MM.1S (cell line): Measurements from ENCODE around the gene ZNF775.

ENCODE experiments used
- DNase-seq: peaks from one replicate; pipeline ENCODE4 v3.0.0-alpha.2; 2015
- H2AFZ ChIP-seq: fragments of 300-600 bp; sonication (generic); 2 replicates; pipeline ENCODE4 v1.6.0; 2016; ENCODE audit warnings: antibody characterized with exemption, low read length
- H3F3A ChIP-seq: fragments of 300-600 bp; sonication (generic); 2 replicates; pipeline ENCODE4 v1.6.1; 2016; ENCODE audit warnings: mild to moderate bottlenecking, antibody characterized with exemption, low read length, moderate library complexity, mixed read lengths; ENCODE audit not compliant: insufficient read depth
- H3K27ac ChIP-seq: fragments of 300-600 bp; sonication (generic); 2 replicates; pipeline ENCODE4 v1.5.1; 2016; ENCODE audit warnings: mild to moderate bottlenecking, low read length
- H3K27me3 ChIP-seq: fragments of 300-600 bp; sonication (generic); replicated peaks from 2 replicates; pipeline ENCODE4 v1.6.0; 2016; ENCODE audit warnings: low read length; ENCODE audit not compliant: insufficient read depth
- H3K36me3 ChIP-seq: fragments of 300-600 bp; sonication (generic); replicated peaks from 2 replicates; pipeline ENCODE4 v1.6.1; 2016; ENCODE audit warnings: mild to moderate bottlenecking, low read length, mixed read lengths; ENCODE audit not compliant: insufficient read depth
- H3K4me1 ChIP-seq: fragments of 300-600 bp; sonication (generic); 2 replicates; pipeline ENCODE4 v1.6.1; 2016; ENCODE audit warnings: low read length, mixed read lengths
- H3K4me2 ChIP-seq: fragments of 300-600 bp; sonication (generic); 2 replicates; pipeline ENCODE4 v1.6.0; 2016; ENCODE audit warnings: low read depth, low read length
- H3K4me3 ChIP-seq: fragments of 300-600 bp; sonication (generic); 2 replicates; pipeline ENCODE4 v1.5.1; 2016; ENCODE audit warnings: low read length, mixed read lengths
- H3K79me2 ChIP-seq: fragments of 300-600 bp; sonication (generic); 2 replicates; pipeline ENCODE4 v1.6.1; 2016; ENCODE audit warnings: mixed run types, low read length, mixed read lengths
- H3K9ac ChIP-seq: fragments of 300-600 bp; sonication (generic); 2 replicates; pipeline ENCODE4 v1.6.1; 2016; ENCODE audit warnings: low read length, mixed read lengths
- H3K9me2 ChIP-seq: fragments of 300-600 bp; sonication (generic); replicated peaks from 2 replicates; pipeline ENCODE4 v1.6.1; 2016; ENCODE audit warnings: mild to moderate bottlenecking, low read length, mixed read lengths; ENCODE audit not compliant: insufficient read depth
- H3K9me3 ChIP-seq: fragments of 300-600 bp; sonication (generic); replicated peaks from 2 replicates; pipeline ENCODE4 v1.6.1; 2016; ENCODE audit warnings: mild to moderate bottlenecking, low read length, mixed read lengths; ENCODE audit not compliant: insufficient read depth
- H4K20me1 ChIP-seq: fragments of 300-600 bp; sonication (generic); 2 replicates; pipeline ENCODE4 v1.6.1; 2016; ENCODE audit warnings: mild to moderate bottlenecking, low read length, moderate library complexity, mixed read lengths; ENCODE audit not compliant: insufficient read depth
- EZH2 ChIP-seq: fragments of 300-600 bp; sonication (generic); optimal IDR thresholded peaks from 2 replicates; pipeline ENCODE3; 2017; ENCODE audit warnings: low read depth, mild to moderate bottlenecking, antibody characterized with exemption, low read length, mixed read lengths
- EZH2phosphoT487 ChIP-seq: fragments of 300-600 bp; sonication (generic); IDR thresholded peaks from 2 replicates; pipeline ENCODE4 v1.6.1; 2018; ENCODE audit warnings: antibody characterized with exemption, low read length
- TF ChIP-seq, protein P1 (sequence below): fragments of 300-600 bp; sonication (generic); IDR thresholded peaks from 2 replicates; pipeline ENCODE4 v1.5.1; 2016; ENCODE audit warnings: antibody characterized with exemption, low read length, mixed read lengths

The ZNF775 gene

GRCh38 chr7:150404172-150404804 lies 25.2 kb downstream of the ZNF775 start:
- peaks cover 32% of the 10 kb centered on the region for H3F3A ChIP-seq
- peaks cover 42% of the 10 kb centered on the region for H3K4me1 ChIP-seq
- peak overlapping the region; percentile 98 for H3K27ac ChIP-seq
- DNase-seq = peak; percentile 57
- H3K4me3 ChIP-seq = peak overlapping the region; percentile 70
- H3K27me3 ChIP-seq = no peaks in the 10 kb centered on the region
- no peaks in the 10 kb centered on the region for H4K20me1 ChIP-seq
- peak overlapping the region; percentile 98 for H3K4me2 ChIP-seq
- no peaks in the 10 kb centered on the region; the same call in 1 of the 2 replicates for H3K36me3 ChIP-seq
- peaks cover 52% of the 10 kb centered on the region for H3K79me2 ChIP-seq
- H3K9me3 ChIP-seq = no peaks in the 10 kb centered on the region
- peak overlapping the region; percentile 92 for H3K9ac ChIP-seq
- TF ChIP-seq, protein P1, sequence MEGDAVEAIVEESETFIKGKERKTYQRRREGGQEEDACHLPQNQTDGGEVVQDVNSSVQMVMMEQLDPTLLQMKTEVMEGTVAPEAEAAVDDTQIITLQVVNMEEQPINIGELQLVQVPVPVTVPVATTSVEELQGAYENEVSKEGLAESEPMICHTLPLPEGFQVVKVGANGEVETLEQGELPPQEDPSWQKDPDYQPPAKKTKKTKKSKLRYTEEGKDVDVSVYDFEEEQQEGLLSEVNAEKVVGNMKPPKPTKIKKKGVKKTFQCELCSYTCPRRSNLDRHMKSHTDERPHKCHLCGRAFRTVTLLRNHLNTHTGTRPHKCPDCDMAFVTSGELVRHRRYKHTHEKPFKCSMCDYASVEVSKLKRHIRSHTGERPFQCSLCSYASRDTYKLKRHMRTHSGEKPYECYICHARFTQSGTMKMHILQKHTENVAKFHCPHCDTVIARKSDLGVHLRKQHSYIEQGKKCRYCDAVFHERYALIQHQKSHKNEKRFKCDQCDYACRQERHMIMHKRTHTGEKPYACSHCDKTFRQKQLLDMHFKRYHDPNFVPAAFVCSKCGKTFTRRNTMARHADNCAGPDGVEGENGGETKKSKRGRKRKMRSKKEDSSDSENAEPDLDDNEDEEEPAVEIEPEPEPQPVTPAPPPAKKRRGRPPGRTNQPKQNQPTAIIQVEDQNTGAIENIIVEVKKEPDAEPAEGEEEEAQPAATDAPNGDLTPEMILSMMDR = no peak
- TF ChIP-seq EZH2phosphoT487 = no peak
- no peak for TF ChIP-seq EZH2
- peak overlapping the region; percentile 75 for H2AFZ ChIP-seq
- H3K9me2 ChIP-seq = no peaks in the 10 kb centered on the region

DNA sequence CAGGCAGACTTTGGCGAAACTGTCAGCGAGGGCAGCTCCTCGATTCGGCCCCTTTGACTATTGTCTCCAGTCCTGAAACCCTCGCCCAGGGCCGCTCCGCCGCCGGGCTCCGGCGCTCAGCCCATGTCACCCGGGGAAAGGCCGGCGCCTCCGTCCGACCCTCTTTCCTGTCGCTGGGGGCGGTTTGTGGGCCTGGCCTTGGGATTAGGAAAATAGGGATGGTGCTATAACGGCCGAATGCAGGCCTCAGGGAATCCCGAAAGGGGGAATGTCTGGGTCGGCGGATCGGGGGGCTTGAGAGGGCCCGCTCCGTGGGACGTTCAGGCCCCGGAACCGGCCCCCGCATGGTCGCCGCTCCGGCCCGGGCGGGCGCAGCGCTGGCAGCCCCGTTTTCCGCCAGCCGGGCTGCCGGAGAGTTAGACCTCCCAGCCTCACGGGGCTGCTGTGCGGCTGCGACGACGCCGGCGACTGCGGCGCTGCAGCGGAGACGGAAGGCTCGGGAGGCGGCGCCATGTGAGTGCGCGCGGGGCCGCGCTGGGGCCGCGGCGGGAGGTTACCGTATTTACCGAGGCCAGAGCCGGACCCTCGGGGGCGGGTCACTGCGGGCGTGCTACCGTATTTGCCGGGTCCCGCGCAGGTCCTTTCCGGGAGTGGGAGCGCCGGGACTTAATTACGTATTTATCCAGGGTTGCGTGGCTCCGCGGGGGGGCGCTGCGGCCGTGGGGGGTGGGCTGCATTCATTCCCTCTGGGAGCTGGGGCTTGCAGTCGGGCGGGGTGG lies 25.9 kb downstream of the ZNF775 start:
- Histone ChIP-seq H3K27ac (peak overlapping the region; percentile 98), H2AFZ (peak overlapping the region; percentile 75), H3K27me3 (no peaks in the 10 kb centered on the region), H3K9me2 (no peaks in the 10 kb centered on the region), H3K9ac (peak overlapping the region; percentile 92), H3K4me1 (peaks cover 42% of the 10 kb centered on the region), H3F3A (peaks cover 32% of the 10 kb centered on the region), H3K4me3 (peak overlapping the region; percentile 70), H3K9me3 (no peaks in the 10 kb centered on the region), H4K20me1 (no peaks in the 10 kb centered on the region), H3K36me3 (peaks cover under 1% of the 10 kb centered on the region), H3K4me2 (peak overlapping the region; percentile 98), H3K79me2 (peaks cover 59% of the 10 kb centered on the region)
- TF ChIP-seq EZH2 (no peak), EZH2phosphoT487 (no peak)
- TF ChIP-seq, protein P1 = peak; percentile 50
- peak; percentile 97 for DNase-seq

DNA sequence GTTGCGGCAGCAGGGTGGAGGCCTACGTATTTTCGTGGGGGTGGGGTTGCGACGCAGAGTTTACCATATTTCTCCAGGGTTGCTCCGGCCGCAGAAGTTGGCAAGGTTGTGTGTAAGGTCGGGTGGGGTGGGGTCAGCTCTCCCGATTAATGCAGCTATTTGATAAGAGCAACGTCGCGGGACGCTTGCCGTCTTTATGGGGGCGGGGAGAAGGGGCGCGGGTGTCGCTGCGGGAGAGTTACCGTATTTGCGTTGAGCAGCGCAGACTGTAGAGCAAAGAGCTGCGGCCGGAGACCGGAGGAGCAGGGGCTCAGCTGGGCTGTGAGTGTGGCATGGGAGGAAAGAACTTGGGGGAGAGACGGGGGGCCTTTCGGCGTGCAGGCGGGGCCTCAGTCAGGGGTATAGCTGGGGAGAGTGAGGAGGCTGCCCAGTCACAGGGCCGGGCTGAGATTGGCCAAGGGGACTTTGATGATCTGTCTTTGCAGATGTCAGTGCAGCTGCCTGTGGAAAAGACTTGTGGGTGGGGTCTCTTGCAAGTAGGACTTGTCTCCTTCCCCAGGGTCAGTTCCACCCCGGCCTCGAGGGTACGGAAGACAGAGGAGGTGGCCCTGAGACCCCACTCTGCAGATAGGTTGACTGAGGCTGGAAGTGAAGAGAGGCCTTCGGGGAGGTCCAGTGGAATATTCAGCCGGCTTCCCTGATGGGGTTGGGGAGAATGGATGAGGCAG lies 26.6 kb downstream of the ZNF775 start:
- Histone ChIP-seq H3K4me2 (peak overlapping the region; percentile 98), H2AFZ (peak overlapping the region; percentile 74), H3K4me3 (peak overlapping the region; percentile 70), H3K27ac (peak overlapping the region; percentile 98), H3K9me3 (no peaks in the 10 kb centered on the region), H3K9ac (peak overlapping the region; percentile 92), H3K9me2 (no peaks in the 10 kb centered on the region), H3F3A (peaks cover 32% of the 10 kb centered on the region), H3K79me2 (peaks cover 61% of the 10 kb centered on the region), H3K4me1 (peaks cover 41% of the 10 kb centered on the region), H4K20me1 (no peaks in the 10 kb centered on the region), H3K27me3 (no peaks in the 10 kb centered on the region), H3K36me3 (peaks cover 6% of the 10 kb centered on the region)
- no peak for TF ChIP-seq EZH2phosphoT487
- TF ChIP-seq, protein P1 = no peak
- no peak for TF ChIP-seq EZH2
- DNase-seq = peak; percentile 78
